Spleen (tissue), 7 donors: ENCODE measurements around the gene CHST4.

Experiments used
- POLR2A ChIP-seq, 3 donors: fragments of 450-650 bp; IDR thresholded peaks; one replicate each; pipeline ENCODE4 v1.5.1; 2017; ENCODE audit warnings: antibody characterized with exemption in 3 of 3, mild to moderate bottlenecking in 1 of 3
- POLR2AphosphoS5 ChIP-seq, 3 donors: sonication (generic); formaldehyde crosslinking; IDR thresholded peaks; one replicate each; pipeline ENCODE4 v1.5.1; 2017; ENCODE audit warnings: antibody characterized with exemption in 3 of 3
- TF ChIP-seq, protein P1 (sequence below), 11 experiments: fragments of 200-600 bp in 7 of 11; fragments of 450-650 bp in 4 of 11; sonication (generic) in 4 of 11; IDR thresholded peaks in 8 of 11; conservative IDR thresholded peaks in 3 of 11; 1 replicate in 7 of 11; 2 replicates in 4 of 11; pipeline versions ENCODE4 v1.4.0 to v1.8.0; 2016 to 2021; ENCODE audit warnings: antibody characterized with exemption in 11 of 11, inconsistent platforms in 4 of 11, mild to moderate bottlenecking in 1 of 11
- donor health status: DM: no; HTN: no; CAD: no; lungs with moderate emphysema.
- donor health status: DM: no; HTN: no; CAD: no.
- donor health status: DM: no; HTN: no; CAD: no.

DNA sequence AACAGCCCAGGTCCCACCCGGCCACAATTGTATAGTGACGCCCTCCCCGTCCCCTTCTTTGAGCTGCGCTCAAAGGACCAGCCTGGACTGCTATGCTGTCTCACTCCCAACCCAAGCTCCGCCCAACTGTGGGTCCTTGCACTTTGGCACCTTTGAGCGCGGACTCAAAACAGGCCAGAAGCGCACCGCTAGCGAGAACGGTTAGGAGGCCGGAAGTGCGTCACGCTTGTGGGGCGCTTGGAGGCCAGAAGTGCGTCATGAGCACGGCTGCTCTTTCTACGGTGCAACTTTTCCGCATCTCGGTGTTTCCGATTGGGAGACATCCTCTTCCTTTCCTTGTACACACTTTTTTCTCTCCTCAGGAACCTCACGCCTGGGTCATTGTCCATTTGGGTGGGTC is 37.1 kb upstream of the CHST4 start, which contains the start of gene ZNF19:
- TF ChIP-seq, protein P1, sequence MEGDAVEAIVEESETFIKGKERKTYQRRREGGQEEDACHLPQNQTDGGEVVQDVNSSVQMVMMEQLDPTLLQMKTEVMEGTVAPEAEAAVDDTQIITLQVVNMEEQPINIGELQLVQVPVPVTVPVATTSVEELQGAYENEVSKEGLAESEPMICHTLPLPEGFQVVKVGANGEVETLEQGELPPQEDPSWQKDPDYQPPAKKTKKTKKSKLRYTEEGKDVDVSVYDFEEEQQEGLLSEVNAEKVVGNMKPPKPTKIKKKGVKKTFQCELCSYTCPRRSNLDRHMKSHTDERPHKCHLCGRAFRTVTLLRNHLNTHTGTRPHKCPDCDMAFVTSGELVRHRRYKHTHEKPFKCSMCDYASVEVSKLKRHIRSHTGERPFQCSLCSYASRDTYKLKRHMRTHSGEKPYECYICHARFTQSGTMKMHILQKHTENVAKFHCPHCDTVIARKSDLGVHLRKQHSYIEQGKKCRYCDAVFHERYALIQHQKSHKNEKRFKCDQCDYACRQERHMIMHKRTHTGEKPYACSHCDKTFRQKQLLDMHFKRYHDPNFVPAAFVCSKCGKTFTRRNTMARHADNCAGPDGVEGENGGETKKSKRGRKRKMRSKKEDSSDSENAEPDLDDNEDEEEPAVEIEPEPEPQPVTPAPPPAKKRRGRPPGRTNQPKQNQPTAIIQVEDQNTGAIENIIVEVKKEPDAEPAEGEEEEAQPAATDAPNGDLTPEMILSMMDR (IDR thresholded peaks at IDR 0.05 in 8 of 11, conservative IDR thresholded peaks at IDR 0.05 in 3 of 11), result no peak
- TF ChIP-seq POLR2A (IDR thresholded peaks at IDR 0.05), result no peak
- no peak for TF ChIP-seq POLR2AphosphoS5 (IDR thresholded peaks at IDR 0.05)
